ENCODE measurements around the gene ZBTB42.

ZBTB42 gene

GRCh38 chr14:104782808-104783139 lies 18.1 kb upstream of the ZBTB42 start:
- no peak for DNase-seq (ENCODE audit: low read depth in 2 of 2)

- DNase-seq (ENCODE audit: low read depth in 2 of 2) = no peak
These were observed 17.2 kb upstream of the ZBTB42 start for GRCh38 chr14:104783484-104784217.

GRCh38 chr14:104784218-104784568 lies 16.7 kb upstream of the ZBTB42 start:
- DNase-seq (ENCODE audit: low read depth in 2 of 2) = no peak

- DNase-seq (ENCODE audit: low read depth in 2 of 2) = no peak
These were observed 15.8 kb upstream of the ZBTB42 start for GRCh38 chr14:104784846-104785707.

- no peak for DNase-seq (ENCODE audit: low read depth in 2 of 2)
These were observed 15.2 kb upstream of the ZBTB42 start for GRCh38 chr14:104785708-104786080.

- no peak for DNase-seq (ENCODE audit: low read depth in 2 of 2)
These were observed 14.8 kb upstream of the ZBTB42 start for GRCh38 chr14:104786091-104786586.

- no peak for DNase-seq (ENCODE audit: low read depth in 2 of 2)
These were observed 13.9 kb upstream of the ZBTB42 start for GRCh38 chr14:104786726-104787675.

GRCh38 chr14:104787736-104788135 lies 13.2 kb upstream of the ZBTB42 start:
- no peak for DNase-seq (ENCODE audit: low read depth in 2 of 2)

GRCh38 chr14:104788161-104788818 lies 12.6 kb upstream of the ZBTB42 start:
- DNase-seq (ENCODE audit: low read depth in 2 of 2) = no peak

GRCh38 chr14:104788873-104789663 lies 11.8 kb upstream of the ZBTB42 start:
- DNase-seq (ENCODE audit: low read depth in 2 of 2) = no peak

GRCh38 chr14:104789752-104790743 lies 10.9 kb upstream of the ZBTB42 start:
- DNase-seq (ENCODE audit: low read depth in 2 of 2) = no peak

- DNase-seq (ENCODE audit: low read depth in 2 of 2) = no peak
These were observed 9.5 kb upstream of the ZBTB42 start for GRCh38 chr14:104791425-104791824.

GRCh38 chr14:104792101-104792884 lies 8.6 kb upstream of the ZBTB42 start:
- DNase-seq (ENCODE audit: low read depth in 2 of 2) = no peak

- no peak for DNase-seq (ENCODE audit: low read depth in 2 of 2)
These were observed 7.8 kb upstream of the ZBTB42 start for GRCh38 chr14:104792945-104793702.

GRCh38 chr14:104793703-104793959 lies 7.3 kb upstream of the ZBTB42 start:
- DNase-seq (ENCODE audit: low read depth in 2 of 2) = no peak

GRCh38 chr14:104794099-104794498 lies 6.8 kb upstream of the ZBTB42 start:
- peak in 1 of 2 donors; percentile 37 for DNase-seq (ENCODE audit: low read depth in 2 of 2)

- DNase-seq (ENCODE audit: low read depth in 2 of 2) = no peak
These were observed 6.3 kb upstream of the ZBTB42 start for GRCh38 chr14:104794631-104794992.
